Ovary (tissue), 3 donors: ENCODE measurements around the gene PRR14L.

ENCODE experiments used
- POLR2A ChIP-seq: fragments of 450-650 bp; IDR thresholded peaks from one replicate; pipeline ENCODE4 v1.6.1; 2017; ENCODE audit warnings: antibody characterized with exemption, mild to moderate bottlenecking, moderate library complexity
- TF ChIP-seq, protein P1 (sequence below), 3 donors: fragments of 450-650 bp in 2 of 3; fragments of 200-600 bp in 1 of 3; IDR thresholded peaks; one replicate each; pipeline versions ENCODE4 v1.5.1 to v1.8.0; 2016 to 2022; ENCODE audit warnings: antibody characterized with exemption in 3 of 3, mild to moderate bottlenecking in 1 of 3
- donor health status: DM: no; HTN: no; CAD: no.

DNA sequence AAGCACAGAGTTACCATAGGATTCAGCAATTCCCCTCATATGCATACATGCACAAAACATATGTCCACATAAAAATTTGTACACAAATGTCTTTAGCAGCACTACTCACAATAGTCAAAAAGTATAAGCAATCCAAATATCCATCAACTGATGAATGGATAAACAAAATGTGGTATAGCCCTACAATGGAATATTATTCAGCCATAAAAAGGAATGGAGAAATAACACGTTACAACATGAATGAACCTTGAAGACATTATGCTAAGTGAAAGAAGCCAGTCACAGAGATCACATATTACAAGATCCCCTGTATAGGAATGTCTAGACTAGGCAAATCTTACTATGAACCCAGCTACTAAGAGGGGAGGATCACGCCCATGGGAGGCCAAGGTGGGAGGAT lies 7.2 kb downstream of the PRR14L start:
- TF ChIP-seq, protein P1, sequence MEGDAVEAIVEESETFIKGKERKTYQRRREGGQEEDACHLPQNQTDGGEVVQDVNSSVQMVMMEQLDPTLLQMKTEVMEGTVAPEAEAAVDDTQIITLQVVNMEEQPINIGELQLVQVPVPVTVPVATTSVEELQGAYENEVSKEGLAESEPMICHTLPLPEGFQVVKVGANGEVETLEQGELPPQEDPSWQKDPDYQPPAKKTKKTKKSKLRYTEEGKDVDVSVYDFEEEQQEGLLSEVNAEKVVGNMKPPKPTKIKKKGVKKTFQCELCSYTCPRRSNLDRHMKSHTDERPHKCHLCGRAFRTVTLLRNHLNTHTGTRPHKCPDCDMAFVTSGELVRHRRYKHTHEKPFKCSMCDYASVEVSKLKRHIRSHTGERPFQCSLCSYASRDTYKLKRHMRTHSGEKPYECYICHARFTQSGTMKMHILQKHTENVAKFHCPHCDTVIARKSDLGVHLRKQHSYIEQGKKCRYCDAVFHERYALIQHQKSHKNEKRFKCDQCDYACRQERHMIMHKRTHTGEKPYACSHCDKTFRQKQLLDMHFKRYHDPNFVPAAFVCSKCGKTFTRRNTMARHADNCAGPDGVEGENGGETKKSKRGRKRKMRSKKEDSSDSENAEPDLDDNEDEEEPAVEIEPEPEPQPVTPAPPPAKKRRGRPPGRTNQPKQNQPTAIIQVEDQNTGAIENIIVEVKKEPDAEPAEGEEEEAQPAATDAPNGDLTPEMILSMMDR (IDR thresholded peaks at IDR 0.05): no peak
- TF ChIP-seq POLR2A: no peak
